ENCODE results near the gene MTF2.
"Not testable (repeated sequence)": the region's sequence is repeated elsewhere in the genome, so short reads cannot be mapped to it uniquely, and the experiment has no call there.

MTF2 gene

GRCh38 chr1:93140106-93140505 lies 61.0 kb downstream of the MTF2 start:
- no peak for DNase-seq (ENCODE audit: low read depth in 1 of 2, low spot score in 1 of 2)

DNA sequence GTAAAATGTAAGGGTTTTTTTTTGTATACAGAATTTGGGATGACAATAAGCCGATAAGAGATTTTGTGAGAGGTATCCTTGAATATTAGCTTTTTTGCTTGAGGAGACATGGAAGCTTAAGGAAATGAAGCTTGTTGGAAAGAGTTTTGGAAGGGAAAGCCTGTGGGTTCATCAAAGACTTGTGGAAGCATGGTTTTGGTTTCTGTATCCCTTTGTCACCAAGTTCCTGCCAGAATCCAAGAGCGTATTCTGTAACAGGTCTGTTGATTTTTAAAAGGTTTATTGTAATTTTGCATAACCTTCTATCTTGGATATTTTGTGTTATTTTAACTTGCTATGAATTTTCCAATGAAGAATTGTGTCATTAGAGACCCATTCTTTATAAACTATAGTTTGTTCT lies 63.1 kb downstream of the MTF2 start:
- DNase-seq (ENCODE audit: low read depth in 1 of 2, low spot score in 1 of 2) = no peak

- no peak for DNase-seq (ENCODE audit: low read depth in 1 of 2, low spot score in 1 of 2)
These were observed 64.1 kb downstream of the MTF2 start for GRCh38 chr1:93143136-93143535.

- no peak for DNase-seq (ENCODE audit: low read depth in 1 of 2, low spot score in 1 of 2)
These were observed 64.7 kb downstream of the MTF2 start for GRCh38 chr1:93143769-93144168.

GRCh38 chr1:93148001-93148400 lies 68.9 kb downstream of the MTF2 start:
- no peak for DNase-seq (ENCODE audit: low read depth in 1 of 2, low spot score in 1 of 2)

- DNase-seq (ENCODE audit: low read depth in 1 of 2, low spot score in 1 of 2) = no peak
These were observed 71.6 kb downstream of the MTF2 start for GRCh38 chr1:93150729-93151128.

GRCh38 chr1:93151474-93151873 lies 72.4 kb downstream of the MTF2 start:
- DNase-seq (ENCODE audit: low read depth in 1 of 2, low spot score in 1 of 2) = no peak

DNA sequence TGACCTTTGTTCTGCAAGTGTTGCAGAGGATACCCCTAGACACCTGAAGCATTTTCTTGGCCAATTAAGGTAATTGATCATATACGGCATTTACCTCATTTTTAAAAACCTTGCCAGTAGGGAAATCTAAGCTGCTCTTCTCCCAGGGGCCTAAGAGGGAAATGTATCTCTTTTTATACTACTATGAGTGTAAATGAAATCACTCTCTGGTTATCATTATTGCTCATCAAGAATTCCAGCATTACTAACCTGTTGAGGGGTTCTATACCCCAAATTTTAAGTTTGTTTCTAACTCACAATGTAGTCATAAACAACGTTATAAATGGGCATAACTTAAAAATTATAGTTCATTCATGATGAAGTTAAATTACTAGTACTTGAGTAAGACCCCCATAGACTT lies 73.8 kb downstream of the MTF2 start:
- no peak for DNase-seq (ENCODE audit: low read depth in 1 of 2, low spot score in 1 of 2)

GRCh38 chr1:93154898-93155297 lies 75.8 kb downstream of the MTF2 start:
- no peak for DNase-seq (ENCODE audit: low read depth in 1 of 2, low spot score in 1 of 2)

DNA sequence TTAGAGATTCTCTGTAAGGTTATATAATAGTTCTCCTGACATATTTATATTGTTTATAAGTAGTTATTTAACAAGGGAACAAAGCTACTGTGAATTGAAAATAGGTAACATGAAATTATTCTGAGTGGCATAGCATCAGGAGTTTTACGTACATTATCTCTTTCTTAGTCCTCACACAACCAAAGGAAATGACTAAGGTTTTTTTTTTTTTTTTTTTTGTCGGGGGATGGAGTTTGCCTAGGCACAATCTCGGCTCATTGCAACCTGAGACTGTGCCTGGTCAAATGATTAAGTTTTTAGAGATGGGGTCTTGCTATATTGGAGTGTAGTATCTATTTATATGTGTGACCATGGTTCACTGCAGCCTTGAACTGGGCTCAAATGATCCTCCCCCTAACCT lies 76.3 kb downstream of the MTF2 start:
- DNase-seq (ENCODE audit: low read depth in 1 of 2, low spot score in 1 of 2) = no peak

DNA sequence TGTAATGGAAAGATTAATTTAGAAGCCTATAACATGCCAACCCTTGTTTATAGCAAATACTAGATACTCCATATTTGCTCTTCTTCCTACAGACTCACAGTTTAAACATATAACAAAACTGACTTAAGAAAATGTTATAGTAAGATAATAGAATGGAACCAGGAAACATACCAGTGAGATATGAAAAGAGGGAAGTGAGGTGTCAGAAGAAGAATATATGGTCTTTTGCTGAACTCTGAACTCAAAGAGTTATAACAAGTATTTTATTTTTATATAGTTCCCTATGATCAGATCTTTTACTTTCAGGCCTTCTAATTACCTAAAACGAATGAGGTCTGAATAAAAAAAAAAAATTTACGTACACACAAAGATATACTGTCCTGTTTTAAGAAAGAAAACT lies 80.3 kb downstream of the MTF2 start:
- DNase-seq (ENCODE audit: low read depth in 1 of 2, low spot score in 1 of 2) = no peak

DNA sequence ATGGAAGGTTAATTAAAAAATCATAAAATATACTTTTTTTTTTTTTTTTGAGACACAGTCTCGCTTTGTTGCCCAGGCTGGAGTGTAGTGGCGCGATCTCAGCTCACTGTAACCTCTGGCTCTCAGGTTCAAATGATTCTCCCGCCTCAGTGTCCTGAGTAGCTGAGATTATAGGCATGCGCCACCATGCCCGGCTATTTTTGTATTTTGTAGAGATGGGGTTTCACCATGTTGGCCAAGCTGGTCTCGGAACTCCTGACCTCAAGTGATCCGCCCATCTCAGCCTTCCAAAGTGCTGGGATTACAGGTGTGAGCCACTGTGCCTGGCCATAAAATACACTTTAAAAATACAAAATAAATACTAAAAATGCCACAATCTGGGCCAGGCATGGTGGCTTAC lies 84.2 kb downstream of the MTF2 start:
- not testable (repeated sequence) for DNase-seq (ENCODE audit: low read depth in 1 of 2, low spot score in 1 of 2)

DNA sequence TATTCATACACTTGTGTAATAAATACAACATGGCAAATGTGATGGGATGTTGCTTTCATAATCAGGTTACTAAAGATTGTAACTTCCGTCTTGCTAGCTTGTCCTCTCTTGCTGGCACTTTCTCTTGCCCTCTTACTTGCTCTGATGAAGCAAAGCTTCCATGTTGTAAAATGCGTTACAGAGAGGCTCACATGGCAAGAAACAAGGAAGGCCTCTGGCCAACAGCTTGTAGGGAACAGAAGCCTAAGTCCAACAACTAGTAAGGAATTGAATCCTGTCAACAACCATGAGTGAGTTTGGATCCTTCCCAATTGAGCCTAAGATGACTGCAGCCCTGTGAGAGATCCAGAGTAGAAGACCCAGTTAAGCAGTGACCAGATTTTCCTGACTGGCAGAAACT lies 85.7 kb downstream of the MTF2 start:
- DNase-seq (ENCODE audit: low read depth in 1 of 2, low spot score in 1 of 2) = no peak

- DNase-seq (ENCODE audit: low read depth in 1 of 2, low spot score in 1 of 2) = not testable (repeated sequence)
These were observed 86.8 kb downstream of the MTF2 start for GRCh38 chr1:93165895-93166294.

- no peak for DNase-seq (ENCODE audit: low read depth in 1 of 2, low spot score in 1 of 2)
These were observed 87.9 kb downstream of the MTF2 start for GRCh38 chr1:93167006-93167405.

DNA sequence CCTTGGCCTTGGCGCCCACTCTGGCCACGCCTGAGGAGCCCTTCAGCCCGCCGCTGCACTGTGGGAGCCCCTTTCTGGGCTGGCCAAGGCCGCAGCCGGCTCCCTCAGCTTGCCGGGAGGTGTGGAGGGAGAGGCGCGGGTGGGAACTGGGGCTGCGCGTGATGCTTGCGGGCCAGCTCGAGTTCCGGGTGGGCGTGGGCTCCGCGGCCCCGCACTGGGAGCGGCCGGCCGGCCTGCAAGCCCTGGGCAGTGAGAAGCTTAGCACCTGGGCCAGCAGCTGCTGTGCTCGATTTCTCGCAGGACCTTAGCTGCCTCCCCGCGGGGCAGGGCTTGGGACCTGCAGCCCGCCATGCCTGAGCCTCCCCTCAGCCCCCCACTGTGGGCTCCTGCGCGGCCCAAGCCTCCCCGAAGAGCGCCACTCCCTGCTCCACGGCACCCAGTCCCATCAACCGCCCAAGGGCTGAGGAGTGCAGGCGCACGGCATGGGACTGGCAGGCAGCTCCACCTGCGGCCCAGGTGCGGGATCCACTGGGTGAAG lies 91.1 kb downstream of the MTF2 start:
- DNase-seq (ENCODE audit: low read depth in 1 of 2, low spot score in 1 of 2) = not testable (repeated sequence)

GRCh38 chr1:93171549-93172034 lies 92.5 kb downstream of the MTF2 start:
- DNase-seq (ENCODE audit: low read depth in 1 of 2, low spot score in 1 of 2) = no peak

DNA sequence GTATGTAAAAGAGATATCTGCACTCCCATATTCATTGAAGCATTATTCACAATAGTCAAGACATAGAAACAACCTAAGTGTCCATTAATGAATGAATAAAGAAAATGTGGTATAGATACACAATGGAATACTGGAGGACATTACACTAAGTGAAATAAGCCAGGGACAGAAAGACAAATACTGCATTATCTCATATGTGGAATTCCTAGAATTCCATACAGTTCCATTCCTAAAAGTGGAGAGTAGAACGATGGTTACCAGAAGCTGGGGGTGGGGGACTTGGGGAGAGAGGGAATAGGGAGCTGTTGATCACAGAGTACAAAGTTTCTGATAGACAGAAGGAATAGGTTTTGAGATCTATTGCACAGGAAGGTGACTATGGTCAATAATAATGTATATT lies 93.7 kb downstream of the MTF2 start:
- DNase-seq (ENCODE audit: low read depth in 1 of 2, low spot score in 1 of 2) = no peak

DNA sequence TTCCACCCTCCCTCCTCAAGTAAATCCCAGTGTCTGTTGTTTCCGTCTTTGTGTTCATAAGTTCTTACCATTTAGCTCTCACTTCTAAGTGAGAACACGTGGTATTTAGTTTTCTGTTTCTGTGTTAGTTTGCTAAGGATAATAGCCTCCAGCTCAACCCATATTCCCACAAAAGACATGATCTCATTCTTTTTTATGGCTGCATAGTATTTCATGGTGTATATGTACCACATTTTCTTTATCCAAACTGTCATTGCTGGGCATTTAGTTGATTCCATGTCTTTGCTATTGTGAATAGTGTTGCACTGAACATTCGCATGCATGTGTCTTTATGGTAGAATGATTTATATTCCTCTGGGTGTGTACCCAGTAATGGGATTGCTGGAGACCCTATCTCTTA lies 95.6 kb downstream of the MTF2 start:
- not testable (repeated sequence) for DNase-seq (ENCODE audit: low read depth in 1 of 2, low spot score in 1 of 2)

GRCh38 chr1:93177991-93178390 lies 98.9 kb downstream of the MTF2 start:
- no peak for DNase-seq (ENCODE audit: low read depth in 1 of 2, low spot score in 1 of 2)

DNA sequence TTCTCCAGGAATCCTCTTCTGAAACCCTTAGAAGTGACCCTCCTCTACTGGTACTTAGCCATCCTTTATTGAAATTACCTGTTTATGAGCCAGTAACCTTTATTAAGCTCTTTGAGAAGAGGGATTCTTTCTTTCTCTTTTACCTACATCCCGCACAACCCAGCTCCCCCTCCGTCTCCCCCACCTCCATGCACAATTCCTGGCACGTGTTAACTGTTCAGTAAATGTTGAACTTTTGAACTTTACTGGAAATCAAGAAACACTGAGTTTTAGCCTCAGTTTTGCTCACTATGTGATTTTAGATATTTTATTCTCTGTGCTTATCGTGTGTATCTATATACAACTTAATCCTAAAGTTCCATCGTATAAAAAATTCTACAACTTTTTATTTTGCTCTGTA lies 99.3 kb downstream of the MTF2 start:
- no peak for DNase-seq (ENCODE audit: low read depth in 1 of 2, low spot score in 1 of 2)

DNA sequence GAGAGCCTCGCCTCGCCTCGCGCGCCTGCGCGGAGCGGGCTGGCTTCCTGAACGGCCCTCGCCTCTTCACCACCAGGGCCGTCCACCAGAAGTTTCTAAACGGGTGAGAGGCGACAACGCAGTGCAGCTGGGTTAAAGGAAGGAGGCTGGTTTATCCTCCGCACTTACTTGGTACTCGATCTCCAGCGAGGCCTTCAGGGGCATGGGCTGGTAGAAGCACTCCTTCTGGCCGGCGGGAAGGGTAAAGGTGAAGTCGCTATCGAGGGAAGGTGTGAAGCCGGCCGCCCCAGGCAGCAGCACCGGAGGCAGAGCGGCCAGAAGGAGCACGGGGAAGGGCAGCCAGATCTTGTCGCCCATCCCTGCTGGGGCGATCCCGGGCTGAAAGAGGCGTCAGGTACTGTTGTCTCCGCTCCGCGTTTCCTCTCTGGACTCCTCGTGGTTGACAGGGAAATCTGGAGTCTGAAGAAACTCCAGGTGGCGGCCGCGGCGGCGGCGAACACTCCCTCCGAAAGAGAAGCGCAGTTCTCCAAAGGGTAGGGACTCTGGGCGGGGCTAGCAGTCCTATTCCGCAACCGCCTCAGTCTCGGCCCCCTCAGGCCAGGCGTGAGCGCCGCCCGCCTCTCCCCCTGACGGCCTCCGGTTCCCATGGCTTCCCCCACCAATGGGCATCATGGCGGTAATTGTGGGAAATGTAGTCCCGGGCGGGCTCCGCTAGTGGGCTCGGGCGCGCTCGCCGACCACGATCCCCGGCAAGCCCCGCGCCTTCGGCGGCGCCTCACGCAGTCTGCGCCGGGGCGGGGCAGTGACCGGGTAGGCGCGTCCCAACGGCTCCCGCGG lies 101.0 kb downstream of the MTF2 start, which contains the start of gene TMED5:
TMED5 (minus strand) TSS at position 528 of the 837 bp plus-strand sequence; CDS start at position 357, 171 bp downstream.
- peak; percentile 87 to 94 for DNase-seq (ENCODE audit: low read depth in 1 of 2, low spot score in 1 of 2)

Data from activated T-helper 1 cell treated with anti-CD3 and anti-CD28 coated beads, Interleukin-2, amount 50 U/mL, for 16 hours (primary cell).